Stimulated activated naive CD8-positive, alpha-beta T cell treated with anti-CD3 and anti-CD28 coated beads, Interleukin-15, Interleukin-2, amounts not matched to agents 100 ng/mL and 50 ng/mL, for 24 hours (primary cell): ENCODE results near the gene CACNA2D1.
"Not testable (repeated sequence)": the region's sequence is repeated elsewhere in the genome, so short reads cannot be mapped to it uniquely, and the experiment has no call there.

Source experiments
- H3K27ac Mint-ChIP-seq: one replicate; pipeline ENCODE4 v1.8.0; 2021; ENCODE audit warnings: mild to moderate bottlenecking, mixed read lengths
- H3K27me3 Mint-ChIP-seq: one replicate; pipeline ENCODE4 v1.8.0; 2021; ENCODE audit warnings: mixed read lengths
- H3K36me3 Mint-ChIP-seq: one replicate; pipeline ENCODE4 v1.8.0; 2021; ENCODE audit warnings: low read depth, mixed read lengths
- H3K4me1 Mint-ChIP-seq: one replicate; pipeline ENCODE4 v1.8.0; 2021; ENCODE audit warnings: low read depth, mixed read lengths
- H3K4me3 Mint-ChIP-seq: one replicate; pipeline ENCODE4 v1.8.0; 2021; ENCODE audit warnings: mild to moderate bottlenecking, mixed read lengths
- H3K9me3 Mint-ChIP-seq: one replicate; pipeline ENCODE4 v1.8.0; 2021; ENCODE audit warnings: mixed read lengths

Gene CACNA2D1

DNA sequence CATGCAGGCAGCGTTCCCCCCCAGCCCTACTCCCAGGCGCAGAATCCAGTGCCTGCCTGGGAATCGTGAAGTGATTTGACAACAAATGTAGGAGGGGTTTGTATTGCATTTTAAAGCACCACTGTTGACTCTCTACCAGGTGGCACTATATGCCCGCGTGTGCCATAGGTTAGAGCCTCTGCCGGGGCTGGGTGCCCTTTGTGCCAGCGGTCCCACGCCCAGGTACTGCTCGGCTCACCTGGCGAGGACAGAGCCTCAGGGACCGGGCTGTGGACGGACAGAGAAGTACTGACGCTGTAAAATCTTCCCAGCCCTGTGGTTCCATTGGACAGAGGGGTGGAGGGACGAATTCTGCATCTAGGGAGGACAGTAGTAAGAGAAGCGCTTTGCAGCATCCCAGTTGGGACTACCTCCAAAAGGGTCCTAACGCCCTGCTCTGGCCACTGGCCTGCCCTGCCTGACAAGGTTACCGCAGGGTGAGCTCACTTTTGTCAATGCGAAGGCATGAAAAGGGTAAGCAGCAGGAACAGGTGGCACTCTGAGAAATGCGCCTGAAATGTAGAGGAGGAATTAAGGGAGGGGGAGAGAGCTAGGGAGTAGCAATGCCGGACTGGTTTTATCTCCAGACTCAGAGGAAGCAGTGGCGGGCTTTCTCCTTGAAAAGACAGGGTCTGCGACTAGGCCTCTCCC, 788 bp upstream of the CACNA2D1 start:
- Mint-ChIP-seq H3K36me3 (no peaks in the 10 kb centered on the region), H3K4me3 (peak overlapping the region; percentile 19), H3K27me3 (peaks cover 53% of the 10 kb centered on the region), H3K4me1 (peaks cover 6% of the 10 kb centered on the region), H3K27ac (no peak overlapping the region), H3K9me3 (no peaks in the 10 kb centered on the region)

DNA sequence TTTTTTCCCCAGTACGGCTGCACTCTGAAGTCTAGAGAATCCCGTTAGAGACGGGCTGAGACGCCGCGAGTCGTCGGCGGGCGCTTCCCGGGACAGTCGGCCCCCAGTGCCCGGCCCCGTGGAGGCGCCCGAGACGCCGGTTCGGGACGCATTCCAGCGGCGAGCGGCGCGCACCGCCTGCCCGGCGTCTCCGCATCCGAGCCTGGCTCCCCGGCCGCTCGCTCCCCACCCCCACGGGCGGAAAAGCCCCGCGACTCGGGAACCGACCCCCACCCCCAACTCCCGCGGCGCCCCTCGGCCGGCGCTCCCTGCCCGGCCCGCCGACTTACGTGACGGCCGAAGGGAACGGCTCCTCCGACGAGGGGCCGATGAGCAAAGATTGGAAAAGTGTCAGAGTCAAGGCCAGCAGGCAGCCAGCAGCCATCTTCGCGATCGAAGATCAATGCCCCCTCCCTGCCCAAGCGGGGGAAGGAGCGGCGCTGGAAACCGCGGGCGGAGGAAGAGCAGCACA, 486 bp downstream of the CACNA2D1 start:
- Mint-ChIP-seq H3K9me3 (no peaks in the 10 kb centered on the region), H3K27me3 (peaks cover 52% of the 10 kb centered on the region), H3K4me1 (peaks cover 6% of the 10 kb centered on the region), H3K36me3 (no peaks in the 10 kb centered on the region), H3K4me3 (peak overlapping the region; percentile 52), H3K27ac (no peak overlapping the region)

DNA sequence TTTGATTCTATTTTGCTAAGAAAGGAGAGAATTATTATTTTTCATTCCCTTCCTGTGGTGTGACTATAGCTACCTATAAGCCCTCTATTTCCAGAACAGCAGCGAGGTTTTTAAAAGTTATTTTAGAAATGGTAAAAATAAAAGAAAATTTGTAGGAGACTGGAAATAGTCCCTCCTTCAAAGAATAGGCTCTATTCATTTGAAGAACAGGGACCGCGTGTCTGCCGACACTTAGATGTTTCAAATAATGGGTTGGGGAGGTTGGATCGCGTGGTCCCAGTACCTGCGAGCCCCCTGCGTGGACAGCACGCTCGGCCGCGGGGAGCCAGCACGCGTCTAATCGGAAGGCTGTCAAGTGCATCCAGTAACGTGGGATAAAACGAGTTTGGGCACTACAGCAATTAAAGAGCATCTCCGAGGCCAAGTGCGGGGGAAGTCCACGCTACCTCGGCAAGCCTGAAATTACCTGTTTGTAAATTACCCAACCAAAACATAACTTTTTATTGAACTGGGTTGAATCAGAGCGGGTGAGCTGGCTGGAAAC, 1.0 kb downstream of the CACNA2D1 start:
- H3K27ac Mint-ChIP-seq: no peak overlapping the region
- peaks cover 6% of the 10 kb centered on the region for H3K4me1 Mint-ChIP-seq
- no peaks in the 10 kb centered on the region for H3K9me3 Mint-ChIP-seq
- no peaks in the 10 kb centered on the region for H3K36me3 Mint-ChIP-seq
- H3K4me3 Mint-ChIP-seq: peak overlapping the region; percentile 52
- peaks cover 47% of the 10 kb centered on the region for H3K27me3 Mint-ChIP-seq

DNA sequence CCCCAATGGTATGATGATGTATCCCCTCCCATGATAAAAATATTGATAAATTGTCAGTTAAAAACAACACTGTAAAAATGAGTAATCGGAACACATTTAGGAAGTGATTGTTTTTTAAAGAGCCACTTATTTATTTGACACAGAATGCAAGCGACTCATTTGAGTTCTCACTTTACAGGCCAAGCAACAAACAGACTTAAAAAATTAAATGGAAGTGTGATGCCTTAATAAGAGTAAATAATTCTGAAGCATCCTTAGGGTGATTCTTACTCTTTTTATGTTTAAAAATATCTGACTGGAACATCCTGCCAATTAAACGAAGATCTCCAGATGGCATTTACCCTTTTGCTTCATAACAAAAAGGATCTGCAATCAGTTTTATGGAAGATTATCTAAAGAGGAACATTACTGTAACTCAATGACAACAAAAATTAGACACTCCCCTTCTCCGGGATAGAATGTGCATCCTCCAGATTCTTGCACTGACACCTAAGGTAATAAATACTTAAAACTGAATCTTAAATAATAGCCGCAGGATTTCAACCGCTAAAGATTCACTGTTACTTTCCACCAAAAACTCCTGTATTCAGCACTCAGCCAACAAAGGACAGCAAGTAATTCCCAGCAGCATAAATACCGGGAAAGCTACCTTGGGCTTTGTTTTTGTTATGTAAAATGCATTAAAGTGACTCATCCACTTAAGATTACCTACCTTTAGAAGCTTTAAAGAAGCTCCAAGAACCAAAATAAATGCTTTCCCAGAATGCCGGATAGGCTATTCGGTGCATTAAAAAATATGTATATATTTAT, 1.7 kb downstream of the CACNA2D1 start:
- Mint-ChIP-seq H3K9me3 (no peaks in the 10 kb centered on the region), H3K4me3 (peak overlapping the region; percentile 52), H3K4me1 (peaks cover 6% of the 10 kb centered on the region), H3K27ac (no peak overlapping the region), H3K36me3 (no peaks in the 10 kb centered on the region), H3K27me3 (peaks cover 44% of the 10 kb centered on the region)

DNA sequence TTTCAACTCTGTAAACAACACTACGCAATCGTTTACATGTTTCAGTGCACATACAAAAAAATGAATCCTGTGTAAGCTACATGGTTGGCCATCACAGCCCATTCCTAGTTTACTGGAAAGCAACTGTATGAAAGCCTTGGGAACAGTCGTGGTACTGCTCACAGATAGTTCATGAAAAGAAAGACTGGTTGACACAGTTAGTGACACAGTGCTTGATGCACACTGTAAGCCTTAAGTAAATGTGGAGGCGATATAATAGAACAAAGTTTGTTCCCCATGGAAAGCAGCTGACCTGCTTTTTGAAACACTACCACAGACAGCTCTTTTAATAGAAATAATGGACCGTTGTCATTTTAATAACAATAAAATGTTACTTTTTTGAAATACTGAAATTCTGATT, 5.1 kb downstream of the CACNA2D1 start:
- no peaks in the 10 kb centered on the region for H3K36me3 Mint-ChIP-seq
- no peak overlapping the region for H3K27ac Mint-ChIP-seq
- H3K4me3 Mint-ChIP-seq: no peak overlapping the region
- H3K9me3 Mint-ChIP-seq: peaks cover 4% of the 10 kb centered on the region
- peaks cover 6% of the 10 kb centered on the region for H3K4me1 Mint-ChIP-seq
- H3K27me3 Mint-ChIP-seq: peaks cover 29% of the 10 kb centered on the region

DNA sequence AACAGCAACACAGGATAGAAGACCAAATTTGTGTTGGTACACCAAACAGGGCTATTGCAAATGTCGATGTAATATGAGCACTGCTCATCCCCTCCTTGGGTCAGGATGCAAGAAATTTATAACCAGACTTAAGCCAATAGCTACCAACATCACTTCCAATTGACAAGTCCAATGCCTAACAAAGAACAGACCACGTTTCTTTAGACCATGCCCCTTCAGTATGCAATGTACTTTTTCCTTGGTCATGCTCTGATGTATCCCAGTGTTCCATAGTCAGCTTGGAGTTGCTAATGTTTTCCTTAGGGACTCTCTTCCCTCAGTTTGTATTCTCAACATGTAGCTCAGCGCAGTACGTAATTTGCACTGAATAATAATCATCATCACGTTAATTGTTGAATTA, 7.8 kb downstream of the CACNA2D1 start:
- H3K9me3 Mint-ChIP-seq: peaks cover 4% of the 10 kb centered on the region
- H3K4me1 Mint-ChIP-seq: no peaks in the 10 kb centered on the region
- H3K27me3 Mint-ChIP-seq: peaks cover 10% of the 10 kb centered on the region
- no peaks in the 10 kb centered on the region for H3K36me3 Mint-ChIP-seq
- H3K27ac Mint-ChIP-seq: no peak overlapping the region
- no peak overlapping the region for H3K4me3 Mint-ChIP-seq

DNA sequence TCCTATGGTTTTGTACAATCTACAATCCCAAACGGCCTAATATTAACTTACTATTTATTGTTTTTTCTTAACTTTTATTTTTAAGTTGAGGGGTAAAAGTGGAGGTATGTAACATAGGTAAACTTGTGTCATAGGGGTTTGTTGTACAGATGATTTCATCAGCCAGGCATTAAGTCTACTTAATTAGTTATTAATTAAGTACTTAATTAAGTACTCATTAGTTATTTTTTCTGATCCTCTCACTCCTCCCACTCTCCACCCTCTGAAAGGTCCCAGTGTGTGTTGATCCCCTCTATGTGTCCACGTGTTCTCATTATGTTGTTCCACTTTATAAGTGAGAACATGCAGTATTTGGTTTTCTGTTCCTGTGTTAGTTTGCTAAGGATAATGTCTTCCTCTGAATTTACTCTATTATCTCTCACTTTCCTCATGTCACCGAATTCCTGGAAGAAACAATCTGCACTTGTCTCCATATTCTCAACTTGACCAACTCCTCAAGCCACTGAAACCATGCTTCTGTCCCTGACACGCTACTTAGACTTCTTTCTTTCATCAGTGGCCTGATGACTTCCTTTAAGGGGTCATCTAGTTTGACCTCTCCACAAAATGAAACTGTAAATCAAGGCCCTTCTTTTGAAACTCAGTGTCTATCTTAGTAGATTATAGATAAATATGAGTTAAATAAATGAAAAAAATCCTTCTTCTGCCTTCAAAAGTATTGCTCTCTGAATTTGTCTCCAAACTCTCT, 9.1 kb downstream of the CACNA2D1 start:
- Mint-ChIP-seq H3K4me1 (no peaks in the 10 kb centered on the region), H3K9me3 (peaks cover 4% of the 10 kb centered on the region), H3K27me3 (peaks cover 5% of the 10 kb centered on the region), H3K36me3 (no peaks in the 10 kb centered on the region), H3K4me3 (no peak overlapping the region), H3K27ac (no peak overlapping the region)

DNA sequence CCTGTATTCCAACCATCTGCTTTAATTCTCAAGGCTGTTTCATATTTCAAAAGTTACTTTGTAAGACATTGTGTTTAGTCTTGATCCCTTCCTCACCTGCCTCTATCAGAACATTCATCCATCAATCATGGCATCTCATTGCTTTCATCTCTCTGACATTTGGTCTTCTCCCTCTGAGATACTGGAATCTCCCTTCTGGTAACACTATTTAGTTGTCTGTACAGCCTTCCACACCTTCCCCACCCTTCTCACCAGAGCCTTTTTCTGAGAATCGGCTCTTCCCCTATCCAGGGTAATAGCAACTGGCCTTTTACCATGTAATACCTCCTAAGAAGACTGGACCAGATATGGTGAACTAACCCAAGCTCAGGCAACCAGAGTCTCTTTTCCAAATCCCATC, 10.1 kb downstream of the CACNA2D1 start:
- peaks cover 4% of the 10 kb centered on the region for H3K9me3 Mint-ChIP-seq
- no peak overlapping the region for H3K27ac Mint-ChIP-seq
- no peak overlapping the region for H3K4me3 Mint-ChIP-seq
- H3K36me3 Mint-ChIP-seq: no peaks in the 10 kb centered on the region
- H3K27me3 Mint-ChIP-seq: peaks cover 5% of the 10 kb centered on the region
- H3K4me1 Mint-ChIP-seq: no peaks in the 10 kb centered on the region

DNA sequence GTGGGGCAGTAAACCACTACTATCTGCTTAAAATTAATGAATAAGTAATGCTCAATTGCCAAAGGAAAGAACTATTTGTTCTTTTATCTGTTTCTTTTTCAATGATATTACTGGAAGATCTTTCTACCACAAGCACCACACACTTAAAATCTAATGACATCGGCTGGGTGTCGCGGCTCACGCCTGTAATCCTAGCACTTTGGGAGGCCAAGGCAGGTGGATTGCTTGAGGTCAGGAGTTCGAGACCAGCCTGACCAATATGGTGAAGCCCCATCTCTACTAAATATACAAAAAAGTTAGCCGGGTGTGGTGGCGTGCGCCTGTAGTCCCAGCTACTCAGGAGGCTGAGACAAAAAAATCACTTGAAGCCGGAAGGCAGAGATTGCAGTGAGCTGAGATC, 10.8 kb downstream of the CACNA2D1 start:
- not testable (repeated sequence) for H3K36me3 Mint-ChIP-seq, H3K9me3 Mint-ChIP-seq, H3K4me3 Mint-ChIP-seq, H3K27me3 Mint-ChIP-seq, H3K4me1 Mint-ChIP-seq, H3K27ac Mint-ChIP-seq

DNA sequence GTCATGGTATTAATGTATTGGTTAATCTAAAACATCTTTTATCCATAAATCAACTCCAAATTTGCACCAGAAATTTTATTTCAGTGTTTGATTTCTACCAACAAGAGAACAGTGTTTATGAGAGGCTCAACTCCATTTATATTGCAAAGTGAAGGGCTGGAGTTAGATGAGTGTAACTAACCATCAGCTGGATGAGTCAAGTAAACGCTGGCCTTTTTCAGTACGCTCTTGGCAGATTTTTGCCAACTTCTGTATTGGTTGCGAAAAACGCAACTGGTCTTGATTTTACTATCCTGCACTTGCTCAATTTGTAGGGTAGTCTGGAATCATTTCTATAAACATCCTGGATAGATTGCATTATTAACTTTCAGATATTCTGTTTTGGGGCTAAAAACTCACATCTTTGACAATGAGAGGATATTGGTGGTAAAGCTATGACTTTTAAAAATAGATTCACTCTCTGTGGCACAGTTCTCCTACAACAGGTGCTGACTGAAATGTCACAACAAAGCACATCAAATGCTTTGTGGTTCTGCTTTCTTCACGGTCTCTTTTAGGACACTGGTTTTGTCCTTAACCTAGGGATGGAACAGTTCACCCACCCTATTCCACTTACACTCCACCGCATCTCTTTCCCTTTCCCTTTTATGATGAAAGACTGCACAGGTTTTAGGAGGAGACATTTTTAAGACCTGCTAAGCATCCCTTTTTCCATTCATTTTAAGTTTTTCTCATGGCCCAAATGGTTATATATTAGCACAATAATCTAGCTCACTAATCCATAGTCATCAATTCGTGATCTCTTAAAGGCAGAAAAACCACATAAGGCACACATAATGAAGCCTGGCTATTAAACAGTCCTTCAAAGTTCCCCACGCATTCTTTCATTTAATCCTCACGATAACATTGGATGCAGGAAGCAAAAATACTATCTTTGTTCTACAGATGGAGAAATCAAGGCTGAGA, 12.8 kb downstream of the CACNA2D1 start:
- H3K27me3 Mint-ChIP-seq: no peaks in the 10 kb centered on the region
- no peak overlapping the region for H3K4me3 Mint-ChIP-seq
- no peaks in the 10 kb centered on the region for H3K36me3 Mint-ChIP-seq
- H3K9me3 Mint-ChIP-seq: no peaks in the 10 kb centered on the region
- no peaks in the 10 kb centered on the region for H3K4me1 Mint-ChIP-seq
- H3K27ac Mint-ChIP-seq: no peak overlapping the region

DNA sequence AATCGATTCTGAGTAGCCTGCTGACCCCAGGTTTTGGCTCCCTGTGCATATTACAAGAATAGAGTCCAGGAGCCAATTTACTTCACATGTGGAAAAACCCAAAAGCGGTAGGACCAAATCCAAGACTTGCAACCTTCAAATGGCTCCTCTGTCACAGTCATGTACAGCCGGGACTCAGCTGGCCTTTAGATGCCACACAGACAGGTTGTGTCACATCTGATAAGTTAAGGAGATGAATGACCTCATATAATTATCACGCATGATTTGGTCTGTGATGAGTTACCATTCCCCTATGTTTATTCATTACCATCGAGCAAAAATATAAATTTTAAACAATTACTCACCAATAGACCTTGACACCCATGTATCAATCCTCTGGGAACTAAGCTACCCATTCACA, 14.2 kb downstream of the CACNA2D1 start:
- no peak overlapping the region for H3K27ac Mint-ChIP-seq
- H3K27me3 Mint-ChIP-seq: no peaks in the 10 kb centered on the region
- H3K4me3 Mint-ChIP-seq: no peak overlapping the region
- no peaks in the 10 kb centered on the region for H3K36me3 Mint-ChIP-seq
- no peaks in the 10 kb centered on the region for H3K4me1 Mint-ChIP-seq
- H3K9me3 Mint-ChIP-seq: no peaks in the 10 kb centered on the region

DNA sequence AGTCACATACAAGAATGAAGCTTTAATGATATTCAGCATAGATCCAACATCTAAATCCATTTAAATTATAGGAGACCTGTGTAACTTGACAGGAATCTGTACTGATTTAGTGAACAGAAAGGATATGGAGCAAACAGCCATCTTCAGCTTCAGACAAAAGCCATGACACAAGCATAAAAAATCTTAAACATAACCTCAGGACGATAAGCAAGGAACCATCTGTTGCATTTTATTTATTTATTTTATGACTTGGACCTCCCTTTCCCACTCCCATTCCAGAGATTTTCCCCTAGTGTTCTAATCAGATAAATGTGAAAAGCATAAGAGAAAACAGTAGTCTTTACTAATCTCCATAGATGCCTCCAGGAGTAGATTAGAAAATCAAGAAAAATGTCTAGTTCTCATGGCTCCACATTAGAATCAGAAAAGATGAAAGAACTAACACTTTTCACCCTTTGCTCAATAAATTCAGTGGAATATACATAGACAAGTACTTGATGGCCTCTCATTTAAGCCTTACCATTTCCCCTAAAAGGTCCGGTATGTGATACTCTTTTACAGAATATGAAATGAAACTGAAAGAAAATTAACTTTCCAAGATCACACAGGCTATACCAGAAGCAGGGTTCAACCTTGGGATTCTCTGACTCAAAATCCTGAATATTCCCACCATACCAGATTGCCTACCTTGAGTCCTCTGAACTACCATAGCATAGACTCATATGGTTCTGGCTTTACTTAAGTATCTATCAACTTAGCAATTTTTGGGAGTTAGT, 15.2 kb downstream of the CACNA2D1 start:
- Mint-ChIP-seq H3K4me1 (no peaks in the 10 kb centered on the region), H3K36me3 (no peaks in the 10 kb centered on the region), H3K27ac (no peak overlapping the region), H3K9me3 (no peaks in the 10 kb centered on the region), H3K4me3 (no peak overlapping the region), H3K27me3 (no peaks in the 10 kb centered on the region)

DNA sequence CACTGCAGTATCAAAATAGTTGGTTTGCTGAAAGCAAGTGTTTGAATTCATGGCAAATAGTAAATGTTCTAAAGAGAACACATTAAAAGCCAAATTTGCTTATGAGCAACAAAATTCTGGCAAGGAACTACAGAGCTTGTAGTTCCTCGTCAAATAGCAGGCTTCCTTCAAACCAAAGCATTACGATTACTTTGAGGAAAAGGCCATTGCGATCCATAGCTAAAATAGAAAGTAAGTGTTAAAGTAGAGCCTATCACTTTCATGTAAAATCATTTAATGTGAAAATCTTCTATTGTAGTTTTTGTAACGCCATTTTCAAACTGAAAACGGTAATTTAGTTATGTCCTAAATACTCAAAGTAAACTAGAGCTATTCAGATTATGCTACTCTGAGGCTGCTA, 20.1 kb downstream of the CACNA2D1 start:
- no peaks in the 10 kb centered on the region for H3K4me1 Mint-ChIP-seq
- no peaks in the 10 kb centered on the region for H3K36me3 Mint-ChIP-seq
- peaks cover 4% of the 10 kb centered on the region for H3K27me3 Mint-ChIP-seq
- no peak overlapping the region for H3K4me3 Mint-ChIP-seq
- H3K27ac Mint-ChIP-seq: no peak overlapping the region
- no peaks in the 10 kb centered on the region for H3K9me3 Mint-ChIP-seq
